ENCODE measurements around the gene CDH13.

- no peak for TF ChIP-seq CTCF (IDR thresholded peaks at IDR 0.05; ENCODE audit: control extremely low read depth in 1 of 3, insufficient read depth in 1 of 3, low read depth in 1 of 3, low read length in 3 of 3)
- TF ChIP-seq EZH2 (IDR thresholded peaks at IDR 0.05; ENCODE audit: low read depth, low read length, severe bottlenecking) = no peak
- no peak for TF ChIP-seq ATF2 (IDR thresholded peaks at IDR 0.05; ENCODE audit: low read length)
- TF ChIP-seq USF2 (IDR thresholded peaks at IDR 0.05; ENCODE audit: low read length) = no peak
- TF ChIP-seq MAFK (IDR thresholded peaks at IDR 0.05; ENCODE audit: low read depth, low read length) = no peak
- no peak for TF ChIP-seq EP300 (IDR thresholded peaks at IDR 0.05; ENCODE audit: borderline replicate concordance in 1 of 2, low read depth in 2 of 2, low read length in 2 of 2)
- TF ChIP-seq TCF12 (IDR thresholded peaks at IDR 0.05; ENCODE audit: low read depth, low read length) = no peak
- no peak for TF ChIP-seq POLR2A (IDR thresholded peaks at IDR 0.05; ENCODE audit: control extremely low read depth in 1 of 2, low read depth in 2 of 2, low read length in 2 of 2)
- TF ChIP-seq SP1 (IDR thresholded peaks at IDR 0.05; ENCODE audit: low read depth, low read length) = no peak
- no peak for TF ChIP-seq SIRT6 (IDR thresholded peaks at IDR 0.05; ENCODE audit: low read length)
- no peak for TF ChIP-seq SP2 (IDR thresholded peaks at IDR 0.05; ENCODE audit: low read length)
These were observed 9.7 kb downstream of the CDH13 start for GRCh38 chr16:82636485-82636884.
